Large intestine (tissue), 3 donors: Measurements from ENCODE around the gene ARPC1A. TPM values are rescaled to one million over a fixed set of nuclear protein-coding genes. Genes with fewer than 3 reads are reported as not detected.
"Not testable (repeated sequence)": the region's sequence is repeated elsewhere in the genome, so short reads cannot be mapped to it uniquely, and the experiment has no call there.

Experiments used
- DNase-seq, 2 donors: peaks; one replicate each; pipeline versions ENCODE4 v3.0.0 to v3.0.0-alpha.2; 2013
- H3K27ac ChIP-seq: one replicate; pipeline ENCODE4 v1.5.1; 2013; ENCODE audit warnings: low read length
- H3K27me3 ChIP-seq: 2 replicates; pipeline ENCODE4 v1.6.1; 2013; ENCODE audit warnings: low read length; ENCODE audit not compliant: control insufficient read depth, insufficient read depth
- H3K36me3 ChIP-seq: 2 replicates; pipeline ENCODE4 v1.6.1; 2013; ENCODE audit warnings: low read length; ENCODE audit not compliant: control insufficient read depth, insufficient read depth
- H3K4me1 ChIP-seq: one replicate; pipeline ENCODE4 v1.6.1; 2013; ENCODE audit warnings: low read length; ENCODE audit not compliant: control insufficient read depth, insufficient read depth
- H3K4me3 ChIP-seq: one replicate; pipeline ENCODE4 v1.5.1; 2013; ENCODE audit warnings: low read length
- H3K9me3 ChIP-seq: one replicate; pipeline ENCODE4 v1.6.1; 2013; ENCODE audit warnings: mild to moderate bottlenecking, low read depth, low read length, moderate library complexity; ENCODE audit not compliant: control insufficient read depth
- WGBS: methylation state at CpG from one replicate; pipeline ENCODE4 v1.1.5; 2013; ENCODE audit warnings: low lambda C conversion rate; ENCODE audit not compliant: insufficient coverage; 5-methylcytosine and 5-hydroxymethylcytosine counted together
- polyA plus RNA-seq: library from polyadenylated mRNA; unstranded; fragments of 120-200 nt; gene quantifications from one replicate; pipeline ENCODE4 v1.2.1, GENCODE V29; 2013

ARPC1A gene
- polyA plus RNA-seq, 1 donor, result 188 TPM

GRCh38 chr7:99379043-99379577 lies 53.4 kb downstream of the ARPC1A start:
- H3K27ac ChIP-seq, result peak overlapping the region; percentile 16
- H3K9me3 ChIP-seq, result no peaks in the 10 kb centered on the region
- H3K4me3 ChIP-seq, result no peak overlapping the region
- H3K36me3 ChIP-seq, result peaks cover 6% of the 10 kb centered on the region
- H3K27me3 ChIP-seq, result no peaks in the 10 kb centered on the region
- H3K4me1 ChIP-seq, result peaks cover 11% of the 10 kb centered on the region
- peak in 1 of 2 donors; percentile 23 for DNase-seq
- no CpG with 5 or more reads among the region's 7 CpGs for WGBS

GRCh38 chr7:99379693-99380031 lies 54.0 kb downstream of the ARPC1A start:
- H3K4me1 ChIP-seq, result peaks cover 11% of the 10 kb centered on the region
- WGBS, result no CpG with 5 or more reads among the region's 7 CpGs
- not testable (repeated sequence) for H3K27me3 ChIP-seq, H3K4me3 ChIP-seq, DNase-seq, H3K9me3 ChIP-seq, H3K36me3 ChIP-seq
- H3K27ac ChIP-seq, result peak overlapping the region; percentile 16

DNA sequence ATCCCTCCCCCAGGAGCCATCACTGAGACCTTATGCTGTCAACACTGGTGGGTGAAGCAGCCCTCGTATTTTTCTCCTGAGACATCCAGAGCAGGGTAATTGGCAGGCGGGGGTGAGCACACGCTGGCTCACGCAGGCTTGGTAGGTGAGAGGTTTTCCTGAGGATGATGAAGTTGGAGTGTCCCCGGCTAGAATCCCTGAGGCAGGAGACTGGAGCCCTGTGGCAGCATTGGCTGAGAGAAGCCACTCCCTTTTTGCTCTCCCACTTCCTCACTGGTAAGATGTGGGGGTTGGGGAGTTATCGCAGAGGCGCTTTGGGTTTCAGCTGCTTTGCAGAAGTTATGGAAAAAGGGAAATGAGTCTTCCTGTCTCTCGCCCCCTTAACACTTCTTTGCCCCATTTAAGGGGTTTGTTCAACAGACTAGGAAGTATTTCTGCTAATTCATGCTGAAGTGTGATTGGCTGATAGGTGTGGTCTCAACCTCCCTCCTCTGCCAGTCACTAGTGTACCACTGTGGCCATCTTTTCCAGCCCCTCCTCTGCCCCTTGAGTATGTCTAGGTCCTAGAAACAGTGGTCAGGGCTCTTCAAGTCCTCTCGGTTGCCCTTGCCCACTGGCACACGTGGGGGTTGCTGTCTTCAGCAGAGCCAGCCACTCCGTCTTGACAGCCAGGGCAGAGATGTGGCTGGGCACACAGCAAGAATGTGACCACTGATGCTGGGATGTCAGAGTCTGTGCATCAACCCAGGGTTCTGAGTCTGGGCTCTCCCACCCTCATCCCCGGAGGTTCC lies 54.5 kb downstream of the ARPC1A start:
- no CpG with 5 or more reads among the region's 12 CpGs for WGBS
- Histone ChIP-seq H3K27me3 (no peaks in the 10 kb centered on the region), H3K36me3 (peaks cover 6% of the 10 kb centered on the region), H3K9me3 (no peaks in the 10 kb centered on the region), H3K4me1 (peaks cover 11% of the 10 kb centered on the region), H3K4me3 (no peak overlapping the region), H3K27ac (no peak overlapping the region)
- DNase-seq, result no peak

DNA sequence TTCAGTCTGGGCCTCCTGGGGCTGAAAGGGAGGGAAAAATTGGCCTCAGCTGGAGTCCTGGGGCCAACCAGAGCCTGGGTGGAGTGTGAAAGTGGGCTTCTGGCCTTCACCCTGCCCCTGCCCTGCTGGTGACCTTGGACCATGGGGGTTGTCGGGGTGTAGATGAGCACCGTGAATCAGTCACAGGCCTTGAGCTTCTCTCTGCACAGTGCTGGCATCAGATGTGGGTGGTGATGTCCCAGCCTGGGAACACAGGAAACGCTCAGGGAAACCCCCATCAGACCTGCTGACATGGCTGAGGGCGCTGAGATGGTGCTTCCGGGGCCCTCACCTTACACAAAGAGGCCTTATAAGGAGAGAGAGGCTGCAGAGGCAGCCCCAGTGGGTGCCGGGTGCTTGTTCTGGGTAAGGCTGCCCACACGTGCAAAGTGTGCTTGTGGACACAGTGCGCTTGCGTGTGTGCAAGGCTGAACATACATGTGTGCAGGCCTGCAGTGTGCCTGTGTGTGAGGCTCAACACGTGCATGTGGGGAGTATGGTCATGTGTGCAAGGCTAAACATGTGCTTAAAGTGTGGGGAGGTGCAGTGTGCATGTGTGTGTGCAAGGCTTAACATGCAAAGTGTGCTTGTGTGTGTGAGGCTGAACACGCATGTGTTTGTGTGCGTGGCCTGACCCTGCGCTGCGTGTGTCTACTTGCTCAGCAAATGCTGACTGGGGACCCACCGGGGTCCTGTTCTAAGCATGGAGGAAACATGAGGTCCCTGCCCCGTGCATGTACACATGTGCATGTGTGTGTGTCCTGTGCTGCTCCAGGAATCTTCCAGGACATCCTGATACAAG lies 55.3 kb downstream of the ARPC1A start:
- DNase-seq, result no peak

GRCh38 chr7:99381664-99382075 lies 56.0 kb downstream of the ARPC1A start:
- H3K27me3 ChIP-seq, result no peaks in the 10 kb centered on the region
- no peak overlapping the region for H3K4me3 ChIP-seq
- no peak for DNase-seq
- no peak overlapping the region for H3K27ac ChIP-seq
- no CpG with 5 or more reads among the region's 7 CpGs for WGBS
- H3K4me1 ChIP-seq, result peaks cover 4% of the 10 kb centered on the region
- no peaks in the 10 kb centered on the region for H3K9me3 ChIP-seq
- peaks cover 11% of the 10 kb centered on the region for H3K36me3 ChIP-seq

More for the DNA sequence above, 55.3 kb downstream of the ARPC1A start:
- Histone ChIP-seq H3K9me3 (no peaks in the 10 kb centered on the region), H3K4me3 (no peak overlapping the region), H3K27me3 (no peaks in the 10 kb centered on the region), H3K36me3 (peaks cover 6% of the 10 kb centered on the region), H3K27ac (no peak overlapping the region), H3K4me1 (peaks cover 6% of the 10 kb centered on the region)
- no CpG with 5 or more reads among the region's 16 CpGs for WGBS

GRCh38 chr7:99383203-99383602 lies 57.5 kb downstream of the ARPC1A start:
- Histone ChIP-seq H3K36me3 (peaks cover 14% of the 10 kb centered on the region), H3K27ac (no peak overlapping the region), H3K4me1 (peaks cover 4% of the 10 kb centered on the region), H3K4me3 (no peak overlapping the region), H3K27me3 (no peaks in the 10 kb centered on the region), H3K9me3 (no peaks in the 10 kb centered on the region)
- no peak for DNase-seq
- WGBS, result no CpG with 5 or more reads among the region's 10 CpGs

DNA sequence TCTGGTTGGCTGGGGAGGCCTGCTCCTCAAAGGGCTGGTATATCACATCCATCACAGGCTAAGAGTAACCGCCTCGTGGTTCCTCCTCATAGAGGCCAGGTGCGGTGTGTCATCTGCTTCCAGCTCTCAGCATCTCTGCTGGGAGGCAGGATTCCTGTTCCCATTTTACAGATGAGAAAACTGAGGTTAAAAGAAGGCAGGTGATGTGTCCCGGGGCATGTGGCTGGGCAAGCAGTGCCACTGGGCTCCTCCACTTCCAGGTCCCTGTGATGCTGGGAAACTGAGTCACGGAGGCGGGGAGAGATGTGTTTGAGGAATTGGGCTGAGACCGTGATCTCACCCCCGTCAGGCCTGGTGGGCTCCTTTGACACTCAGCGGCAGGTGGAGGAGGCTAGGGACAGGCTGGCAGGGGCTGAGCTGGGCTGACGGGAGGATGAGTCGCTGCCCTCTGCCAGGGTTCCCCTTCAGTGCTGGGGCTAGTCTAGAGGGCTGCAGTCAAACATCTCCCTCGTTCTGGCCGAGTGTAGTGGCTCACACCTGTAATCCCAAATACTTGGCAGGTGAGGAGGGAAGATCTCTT lies 58.2 kb downstream of the ARPC1A start:
- Histone ChIP-seq H3K27ac (no peak overlapping the region), H3K4me3 (no peak overlapping the region), H3K4me1 (peaks cover 4% of the 10 kb centered on the region), H3K36me3 (peaks cover 17% of the 10 kb centered on the region), H3K27me3 (no peaks in the 10 kb centered on the region), H3K9me3 (no peaks in the 10 kb centered on the region)
- no peak for DNase-seq
- no CpG with 5 or more reads among the region's 13 CpGs for WGBS

DNA sequence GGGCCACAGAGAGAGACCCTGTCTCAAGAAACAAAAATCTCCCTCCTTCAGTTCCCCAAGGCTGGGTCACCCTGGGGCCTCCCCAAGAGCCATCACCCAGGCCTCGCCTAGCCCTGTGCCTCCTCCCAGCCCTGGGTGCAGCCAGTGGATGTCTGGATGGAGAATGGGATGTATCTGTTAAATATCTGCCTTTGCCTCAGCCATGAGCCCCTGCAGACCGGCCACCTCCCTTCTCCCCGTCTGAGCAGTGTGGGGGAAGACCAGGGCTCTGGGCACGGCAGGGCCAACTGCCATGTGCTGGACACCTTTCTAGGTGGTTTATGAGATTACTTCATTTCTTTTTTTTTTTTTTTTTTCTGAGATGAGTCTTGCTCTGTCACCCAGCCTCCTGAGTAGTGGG lies 58.8 kb downstream of the ARPC1A start:
- Histone ChIP-seq H3K9me3 (no peaks in the 10 kb centered on the region), H3K4me1 (peaks cover 4% of the 10 kb centered on the region), H3K27me3 (no peaks in the 10 kb centered on the region), H3K36me3 (peaks cover 21% of the 10 kb centered on the region), H3K27ac (no peak overlapping the region), H3K4me3 (no peak overlapping the region)
- DNase-seq, result no peak
- no CpG with 5 or more reads among the region's 4 CpGs for WGBS

GRCh38 chr7:99385564-99385963 lies 59.9 kb downstream of the ARPC1A start:
- Histone ChIP-seq H3K27me3 (no peaks in the 10 kb centered on the region), H3K27ac (no peak overlapping the region), H3K4me3 (no peak overlapping the region), H3K36me3 (peaks cover 30% of the 10 kb centered on the region), H3K4me1 (peaks cover 2% of the 10 kb centered on the region), H3K9me3 (no peaks in the 10 kb centered on the region)
- 100% methylated on average over 1 of the region's 8 CpGs for WGBS
- no peak for DNase-seq

DNA sequence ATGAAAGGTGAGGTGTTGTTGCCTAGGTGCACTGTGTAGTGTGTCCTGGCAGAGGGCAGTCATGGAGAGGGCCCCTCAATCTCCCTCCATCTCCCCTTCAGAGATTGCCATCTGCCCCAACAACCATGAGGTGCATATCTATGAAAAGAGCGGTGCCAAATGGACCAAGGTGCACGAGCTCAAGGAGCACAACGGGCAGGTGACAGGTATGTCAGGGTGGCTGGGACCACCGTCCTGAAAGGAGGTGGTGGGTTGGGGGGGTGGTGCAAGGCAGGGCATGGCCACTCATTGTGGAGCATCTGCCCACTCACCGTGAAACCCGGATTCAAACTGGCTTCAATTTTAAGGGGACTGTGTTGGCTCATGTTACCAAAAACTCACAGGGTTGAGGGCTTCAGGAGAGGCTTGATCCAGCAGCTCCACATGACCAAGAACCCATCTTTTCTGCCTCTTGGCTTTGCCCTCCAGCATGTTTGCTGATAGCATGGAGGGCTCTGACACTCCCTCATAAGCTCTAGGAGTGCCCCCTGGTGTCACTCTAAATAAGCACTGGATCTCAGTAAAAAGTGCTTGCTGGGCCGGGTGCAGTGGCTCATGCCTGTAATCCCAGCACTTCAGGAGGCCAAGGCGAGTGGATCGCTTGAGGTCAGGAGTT lies 61.0 kb downstream of the ARPC1A start:
- H3K4me1 ChIP-seq, result no peaks in the 10 kb centered on the region
- no peak overlapping the region for H3K27ac ChIP-seq
- no peaks in the 10 kb centered on the region for H3K9me3 ChIP-seq
- H3K4me3 ChIP-seq, result no peak overlapping the region
- H3K27me3 ChIP-seq, result no peaks in the 10 kb centered on the region
- H3K36me3 ChIP-seq, result peaks cover 38% of the 10 kb centered on the region
- WGBS, result no CpG with 5 or more reads among the region's 9 CpGs
- no peak for DNase-seq
